Sigmoid colon (tissue), 7 donors: ENCODE measurements around the gene SP6. TPM values are rescaled to one million over a fixed set of nuclear protein-coding genes. Genes with fewer than 3 reads are reported as not detected.

Experiments
- DNase-seq: peaks from one replicate; pipeline ENCODE4 v3.0.0-alpha.2; 2019
- H3K27ac ChIP-seq, 4 donors: fragments of 200-600 bp; sonication (generic); one replicate each; pipeline ENCODE4 v1.5.1; 2016 to 2019; ENCODE audit warnings: mild to moderate bottlenecking in 1 of 4
- H3K27me3 ChIP-seq, 3 donors: fragments of 200-600 bp; sonication (generic); one replicate each; pipeline ENCODE4 v1.5.1; 2019; ENCODE audit warnings: mild to moderate bottlenecking in 1 of 3
- H3K36me3 ChIP-seq, 4 donors: fragments of 200-600 bp; sonication (generic); one replicate each; pipeline ENCODE4 v1.5.1; 2016 to 2019
- H3K4me1 ChIP-seq, 4 donors: fragments of 200-600 bp; sonication (generic); one replicate each; pipeline ENCODE4 v1.5.1; 2017 to 2019
- H3K4me3 ChIP-seq, 4 donors: fragments of 200-600 bp; sonication (generic); one replicate each; pipeline ENCODE4 v1.5.1; 2017 to 2019; ENCODE audit warnings: mild to moderate bottlenecking in 2 of 4, moderate library complexity in 1 of 4
- H3K9me3 ChIP-seq, 4 donors: fragments of 200-600 bp in 3 of 4; sonication (generic) in 3 of 4; one replicate each; pipeline versions ENCODE4 v1.5.1 to v1.6.1; 2013 to 2019
- EP300 ChIP-seq, 4 donors: sonication (generic); formaldehyde crosslinking; IDR thresholded peaks; one replicate each; pipeline ENCODE4 v1.6.1; 2017; ENCODE audit warnings: antibody characterized with exemption in 4 of 4
- POLR2A ChIP-seq, 2 donors: fragments of 450-650 bp; IDR thresholded peaks; one replicate each; pipeline ENCODE4 v1.6.1; 2016; ENCODE audit warnings: antibody characterized with exemption in 2 of 2, mild to moderate bottlenecking in 2 of 2, moderate library complexity in 2 of 2
- POLR2AphosphoS5 ChIP-seq, 4 donors: sonication (generic); formaldehyde crosslinking; IDR thresholded peaks; one replicate each; pipeline ENCODE4 v1.6.1; 2017; ENCODE audit warnings: antibody characterized with exemption in 4 of 4
- WGBS, 2 donors: extraction: QIAGEN DNeasy Blood & Tissue Kit; methylation state at CpG; one replicate each; pipeline ENCODE4 v1.1.7; 2013; 5-methylcytosine and 5-hydroxymethylcytosine counted together
- intact Hi-C: fragments of 100-400 bp; cut with DNase I; formaldehyde crosslinking; loops from one replicate; pipeline ENCODE4 v1.15.1; 2023
- polyA plus RNA-seq, 3 donors: library from polyadenylated mRNA; stranded (reverse); fragments of 200-250 nt; gene quantifications; one replicate each; pipeline ENCODE4 v1.2.3, GENCODE V29; 2013
- total RNA-seq, 4 donors: library from RNA; depleted of rRNA; stranded (reverse); fragments of >200 nt; gene quantifications; one replicate each; pipeline ENCODE4 v1.1.0, GENCODE V29; 2016
- TF ChIP-seq, protein P1 (sequence below), 4 experiments: fragments of 450-650 bp in 3 of 4; fragments of 200-600 bp in 1 of 4; IDR thresholded peaks; one replicate each; pipeline ENCODE4 v1.5.1; 2016 to 2019; ENCODE audit warnings: antibody characterized with exemption in 4 of 4, mild to moderate bottlenecking in 3 of 4, moderate library complexity in 2 of 4
- donor health status: healthy with polysubstance abuse.
- donor health status: Bipolar disorder and iron deficiency.
- donor health status: healthy.

SP6 gene
- total and polyA plus RNA-seq, 7 donors, result 0.16 to 18.8 (median 2.3) TPM; not detected in 3

DNA sequence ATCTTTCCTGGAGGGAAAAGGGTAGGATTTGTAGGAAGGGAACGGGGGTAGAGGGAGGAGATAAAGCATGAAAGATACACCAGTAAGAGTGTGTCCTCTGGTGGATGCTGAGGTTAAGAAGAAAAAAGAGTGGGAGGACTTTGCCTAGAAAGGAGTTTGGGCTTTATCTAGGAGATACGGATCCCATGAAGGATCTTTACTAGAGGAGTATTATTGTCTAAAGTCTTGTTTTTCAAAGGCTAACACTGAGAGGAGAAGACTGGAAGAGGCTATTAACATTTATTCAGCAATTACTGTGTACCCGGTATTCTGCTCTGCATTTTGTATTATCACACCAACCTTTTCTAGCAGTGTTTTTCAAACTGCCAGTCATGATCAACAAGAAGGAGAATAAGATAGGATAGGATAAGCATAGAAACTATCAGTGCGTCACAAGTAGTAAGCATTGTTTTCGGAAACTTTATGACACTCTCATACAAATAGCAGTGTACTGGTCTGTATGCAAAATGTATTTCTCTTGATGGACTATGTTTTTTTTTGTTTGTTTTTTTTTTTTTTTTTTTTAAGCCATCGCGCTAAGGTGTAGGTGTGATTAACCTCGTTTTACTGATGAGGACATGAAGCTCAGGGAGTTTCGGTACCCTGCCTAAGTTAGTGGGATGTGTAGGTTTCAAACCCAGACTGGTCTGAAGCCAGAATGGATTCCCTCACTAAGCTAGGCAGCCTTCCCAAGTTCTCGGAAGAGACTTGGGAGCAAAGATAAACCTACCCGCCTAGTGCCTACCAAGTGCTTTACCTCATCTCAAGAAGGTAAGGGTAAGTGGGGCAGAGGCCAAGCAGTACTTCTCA lies 43.8 kb upstream of the SP6 start:
- no peak for DNase-seq
- Histone ChIP-seq H3K27me3 (no peaks in the 10 kb centered on the region), H3K27ac (peak overlapping the region; percentile 88 to 98 (median 96)), H3K4me1 (peaks cover 0 to 33% (median 24%) of the 10 kb centered on the region in 4 donors), H3K36me3 (no peaks in the 10 kb centered on the region), H3K9me3 (no peaks in the 10 kb centered on the region), H3K4me3 (peak overlapping the region; percentile 59 to 88 (median 74))
- intact Hi-C loops, result loop anchor here (1.0 to 5.0 kb wide), 2 partner anchors 77 to 128 kb away; partner anchors contain the start of gene CDK5RAP3
- WGBS, 2 donors, result 18 to 41% methylated on average over 11 of the region's 11 CpGs
- no peak for TF ChIP-seq EP300 (IDR thresholded peaks at IDR 0.05)
- TF ChIP-seq POLR2A (IDR thresholded peaks at IDR 0.05), result no peak
- no peak for TF ChIP-seq POLR2AphosphoS5 (IDR thresholded peaks at IDR 0.05)

DNA sequence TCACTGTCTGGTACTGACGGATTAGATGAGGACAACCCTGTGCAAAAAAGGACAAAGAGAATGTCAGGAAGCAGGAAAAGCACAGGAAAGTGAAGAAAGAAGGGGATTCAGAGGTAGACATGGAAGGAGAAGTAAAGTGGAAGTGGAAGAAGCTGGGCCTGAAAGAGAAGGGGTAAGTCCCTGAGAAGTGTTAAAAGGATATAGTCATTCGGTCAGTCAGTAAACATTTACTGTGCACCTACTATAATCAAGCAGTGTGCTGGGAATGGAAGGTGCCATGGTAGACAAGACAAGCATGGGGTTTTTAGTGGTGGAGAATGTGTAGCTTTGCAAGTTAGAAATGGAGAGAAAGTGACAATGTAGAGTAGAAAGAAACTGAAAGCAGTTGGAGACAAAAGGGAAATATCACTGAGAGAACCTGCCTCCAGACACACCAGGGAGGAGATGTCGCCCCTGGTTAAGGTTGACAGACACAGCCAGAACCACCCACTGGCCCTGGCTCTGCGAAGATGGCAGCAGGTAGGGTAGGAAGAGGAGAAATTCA lies 40.7 kb upstream of the SP6 start:
- no peak for TF ChIP-seq POLR2A (IDR thresholded peaks at IDR 0.05)
- no peak for TF ChIP-seq EP300 (IDR thresholded peaks at IDR 0.05)
- TF ChIP-seq POLR2AphosphoS5 (IDR thresholded peaks at IDR 0.05), result no peak
- TF ChIP-seq, protein P1, sequence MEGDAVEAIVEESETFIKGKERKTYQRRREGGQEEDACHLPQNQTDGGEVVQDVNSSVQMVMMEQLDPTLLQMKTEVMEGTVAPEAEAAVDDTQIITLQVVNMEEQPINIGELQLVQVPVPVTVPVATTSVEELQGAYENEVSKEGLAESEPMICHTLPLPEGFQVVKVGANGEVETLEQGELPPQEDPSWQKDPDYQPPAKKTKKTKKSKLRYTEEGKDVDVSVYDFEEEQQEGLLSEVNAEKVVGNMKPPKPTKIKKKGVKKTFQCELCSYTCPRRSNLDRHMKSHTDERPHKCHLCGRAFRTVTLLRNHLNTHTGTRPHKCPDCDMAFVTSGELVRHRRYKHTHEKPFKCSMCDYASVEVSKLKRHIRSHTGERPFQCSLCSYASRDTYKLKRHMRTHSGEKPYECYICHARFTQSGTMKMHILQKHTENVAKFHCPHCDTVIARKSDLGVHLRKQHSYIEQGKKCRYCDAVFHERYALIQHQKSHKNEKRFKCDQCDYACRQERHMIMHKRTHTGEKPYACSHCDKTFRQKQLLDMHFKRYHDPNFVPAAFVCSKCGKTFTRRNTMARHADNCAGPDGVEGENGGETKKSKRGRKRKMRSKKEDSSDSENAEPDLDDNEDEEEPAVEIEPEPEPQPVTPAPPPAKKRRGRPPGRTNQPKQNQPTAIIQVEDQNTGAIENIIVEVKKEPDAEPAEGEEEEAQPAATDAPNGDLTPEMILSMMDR (IDR thresholded peaks at IDR 0.05), result no peak
- no peak overlapping the region for H3K27ac ChIP-seq
- no peak for DNase-seq
- H3K4me1 ChIP-seq, result peaks cover 0 to 13% (median 10%) of the 10 kb centered on the region in 4 donors
- no peaks in the 10 kb centered on the region for H3K9me3 ChIP-seq
- WGBS, 2 donors, result 83 to 88% methylated on average over 4 of the region's 4 CpGs
- H3K4me3 ChIP-seq, result no peak overlapping the region
- H3K27me3 ChIP-seq, result no peaks in the 10 kb centered on the region
- intact Hi-C loops, result no loop called here
- H3K36me3 ChIP-seq, result no peaks in the 10 kb centered on the region

DNA sequence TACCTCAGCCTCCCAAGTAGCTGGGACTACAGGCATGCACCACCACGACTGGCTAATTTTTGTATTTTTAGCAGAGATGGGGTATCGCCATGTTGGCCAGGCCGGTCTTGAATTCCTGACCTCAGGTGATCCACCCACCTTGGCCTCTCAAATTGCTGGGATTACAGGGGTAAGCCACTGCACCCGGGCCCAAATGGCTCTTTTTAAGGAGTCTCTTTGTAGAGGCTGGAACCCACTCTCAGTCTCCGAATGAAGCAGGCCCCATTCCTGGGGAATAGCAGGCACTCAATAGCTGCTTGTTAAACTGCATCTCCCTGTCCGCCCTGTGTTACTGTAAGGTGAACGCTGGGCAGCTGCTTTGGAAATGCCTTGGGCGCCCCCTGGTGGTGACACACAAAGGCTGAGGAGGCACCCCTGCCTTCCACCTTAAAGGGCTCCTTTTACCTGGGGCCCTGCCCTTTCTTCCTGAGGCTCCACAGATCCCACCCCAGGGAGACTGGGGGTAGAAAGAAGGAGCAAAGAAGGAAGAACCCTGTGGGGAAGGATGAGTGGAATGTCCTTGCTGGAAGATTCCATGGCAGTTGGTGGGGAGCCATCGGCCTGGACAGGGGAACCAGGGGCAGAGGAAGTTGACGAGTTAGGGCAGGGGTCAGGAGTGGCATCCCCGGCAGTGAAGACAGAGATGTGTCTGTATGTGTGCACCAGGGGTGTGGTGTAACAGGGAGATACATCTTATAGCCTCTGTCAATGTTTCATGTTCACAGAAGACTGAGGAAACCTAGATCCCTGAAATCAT lies 39.0 kb upstream of the SP6 start:
- peak; percentile 92 for DNase-seq
- H3K9me3 ChIP-seq, result no peaks in the 10 kb centered on the region
- peaks cover 0 to 11% (median 8%) of the 10 kb centered on the region in 4 donors for H3K4me1 ChIP-seq
- intact Hi-C loops, result loop anchor here (1.0 kb wide), 1 partner anchor 49 kb away; the partner anchor contains the start of gene SCRN2
- WGBS, 2 donors, result 39 to 45% methylated on average over 11 of the region's 11 CpGs
- no peak overlapping the region for H3K27ac ChIP-seq
- H3K36me3 ChIP-seq, result no peaks in the 10 kb centered on the region
- no peaks in the 10 kb centered on the region for H3K27me3 ChIP-seq
- H3K4me3 ChIP-seq, result no peak overlapping the region
- TF ChIP-seq EP300 (IDR thresholded peaks at IDR 0.05), result no peak
- TF ChIP-seq, protein P1 (IDR thresholded peaks at IDR 0.05), result peak; percentile 87 to 98 (median 96)

DNA sequence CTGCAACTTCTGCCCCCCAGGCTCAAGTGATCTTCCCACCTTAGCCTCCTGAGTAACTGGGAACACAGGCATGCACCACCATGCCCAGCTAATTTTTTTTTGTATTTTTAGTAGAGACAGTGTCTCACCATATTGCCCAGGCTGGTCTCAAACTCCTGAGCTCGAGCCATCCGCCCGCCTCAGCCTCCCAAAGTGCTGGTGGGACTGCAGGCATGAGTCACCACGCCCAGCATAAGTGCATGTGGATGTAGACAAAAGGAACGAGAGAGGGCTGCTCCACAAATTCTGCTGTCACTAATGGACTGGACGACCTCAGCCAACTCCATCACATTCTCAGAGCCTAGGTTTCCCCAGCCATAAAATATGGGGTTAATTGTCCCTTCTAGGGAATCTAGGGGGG lies 37.3 kb upstream of the SP6 start:
- Histone ChIP-seq H3K27me3 (peaks cover 0 to 8% (median 7%) of the 10 kb centered on the region in 3 donors), H3K27ac (no peak overlapping the region), H3K4me1 (no peaks in the 10 kb centered on the region), H3K4me3 (no peak overlapping the region), H3K36me3 (no peaks in the 10 kb centered on the region), H3K9me3 (no peaks in the 10 kb centered on the region)
- 78 to 83% methylated on average over 6 of the region's 6 CpGs for WGBS, 2 donors
- no peak for DNase-seq
- intact Hi-C loops, result no loop called here
- no peak for TF ChIP-seq EP300 (IDR thresholded peaks at IDR 0.05)
- no peak for TF ChIP-seq POLR2AphosphoS5 (IDR thresholded peaks at IDR 0.05)
- TF ChIP-seq POLR2A (IDR thresholded peaks at IDR 0.05), result no peak
- TF ChIP-seq, protein P1 (IDR thresholded peaks at IDR 0.05), result no peak
